BJ (cell line): Measurements from ENCODE around the gene TADA3. TPM values are rescaled to one million over a fixed set of nuclear protein-coding genes. Genes with fewer than 3 reads are reported as not detected.

ENCODE experiments used
- CTCF ChIA-PET: fragments of 350-600 bp; formaldehyde crosslinking; extraction: SDS; loops from one replicate; lab custom pipeline; 2021; ENCODE audit warnings: antibody characterized with exemption, inconsistent platforms; lab: Yijun Ruan, JAX
- POLR2A ChIA-PET: fragments of 300-600 bp; sonication (Branson Sonifier 250); formaldehyde crosslinking; extraction: SDS; loops from one replicate; lab custom pipeline; 2021; ENCODE audit warnings: antibody characterized with exemption; lab: Charles Lee
- DNase-seq: peaks from one replicate; pipeline ENCODE4 v3.0.0-alpha.2; 2011; ENCODE audit warnings: low read depth
- H3K27me3 ChIP-seq: 2 replicates; pipeline ENCODE4 v1.6.0; 2011; ENCODE audit warnings: low read length; ENCODE audit not compliant: control insufficient read depth, insufficient read depth
- H3K36me3 ChIP-seq: 2 replicates; pipeline ENCODE4 v1.5.1; 2011; ENCODE audit warnings: low read length; ENCODE audit not compliant: control insufficient read depth, insufficient read depth
- H3K4me3 ChIP-seq: 2 replicates; pipeline ENCODE4 v1.5.1; 2011; ENCODE audit warnings: low read depth, mild to moderate bottlenecking, control low read depth, low read length
- polyA plus RNA-seq: library from polyadenylated mRNA; depleted of rRNA; stranded (reverse); fragments of >200 nt; gene quantifications from 2 replicates; pipeline ENCODE4 v1.2.3, GENCODE V29; 2011
- TF ChIP-seq, protein P1 (sequence below): IDR thresholded peaks from 2 replicates; pipeline ENCODE4 v1.5.1; 2011; ENCODE audit warnings: low read depth, mild to moderate bottlenecking, control low read depth, inconsistent platforms, low read length, moderate library complexity; ENCODE audit not compliant: insufficient read depth

The TADA3 gene
- polyA plus RNA-seq, 1 experiment: 113 TPM

DNA sequence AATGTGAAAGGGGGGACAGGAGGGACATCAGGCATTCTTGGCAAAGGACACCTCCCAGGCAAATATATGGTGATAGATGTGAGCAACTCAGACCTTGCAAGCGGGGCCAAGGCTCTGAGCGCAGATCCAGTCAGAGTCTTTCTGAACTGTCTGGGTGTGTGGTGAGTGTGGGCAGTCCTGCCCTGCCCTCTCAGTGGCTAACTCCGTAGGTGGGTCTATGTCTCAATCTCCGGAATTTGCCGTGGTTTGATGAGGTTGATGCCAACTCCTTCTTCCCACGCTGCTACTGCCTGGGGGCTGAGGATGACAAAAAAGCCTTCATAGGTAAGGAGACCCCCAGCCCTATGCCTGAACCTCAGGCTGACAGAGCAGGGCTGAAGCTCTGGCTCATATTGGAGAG, 25.2 kb upstream of the TADA3 start:
- POLR2A ChIA-PET: no interaction called here
- Histone ChIP-seq H3K36me3 (peaks cover 7% of the 10 kb centered on the region), H3K27me3 (no peaks in the 10 kb centered on the region), H3K4me3 (no peak overlapping the region)
- no peak for DNase-seq
- TF ChIP-seq, protein P1, sequence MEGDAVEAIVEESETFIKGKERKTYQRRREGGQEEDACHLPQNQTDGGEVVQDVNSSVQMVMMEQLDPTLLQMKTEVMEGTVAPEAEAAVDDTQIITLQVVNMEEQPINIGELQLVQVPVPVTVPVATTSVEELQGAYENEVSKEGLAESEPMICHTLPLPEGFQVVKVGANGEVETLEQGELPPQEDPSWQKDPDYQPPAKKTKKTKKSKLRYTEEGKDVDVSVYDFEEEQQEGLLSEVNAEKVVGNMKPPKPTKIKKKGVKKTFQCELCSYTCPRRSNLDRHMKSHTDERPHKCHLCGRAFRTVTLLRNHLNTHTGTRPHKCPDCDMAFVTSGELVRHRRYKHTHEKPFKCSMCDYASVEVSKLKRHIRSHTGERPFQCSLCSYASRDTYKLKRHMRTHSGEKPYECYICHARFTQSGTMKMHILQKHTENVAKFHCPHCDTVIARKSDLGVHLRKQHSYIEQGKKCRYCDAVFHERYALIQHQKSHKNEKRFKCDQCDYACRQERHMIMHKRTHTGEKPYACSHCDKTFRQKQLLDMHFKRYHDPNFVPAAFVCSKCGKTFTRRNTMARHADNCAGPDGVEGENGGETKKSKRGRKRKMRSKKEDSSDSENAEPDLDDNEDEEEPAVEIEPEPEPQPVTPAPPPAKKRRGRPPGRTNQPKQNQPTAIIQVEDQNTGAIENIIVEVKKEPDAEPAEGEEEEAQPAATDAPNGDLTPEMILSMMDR: no peak
- CTCF ChIA-PET: no interaction called here

DNA sequence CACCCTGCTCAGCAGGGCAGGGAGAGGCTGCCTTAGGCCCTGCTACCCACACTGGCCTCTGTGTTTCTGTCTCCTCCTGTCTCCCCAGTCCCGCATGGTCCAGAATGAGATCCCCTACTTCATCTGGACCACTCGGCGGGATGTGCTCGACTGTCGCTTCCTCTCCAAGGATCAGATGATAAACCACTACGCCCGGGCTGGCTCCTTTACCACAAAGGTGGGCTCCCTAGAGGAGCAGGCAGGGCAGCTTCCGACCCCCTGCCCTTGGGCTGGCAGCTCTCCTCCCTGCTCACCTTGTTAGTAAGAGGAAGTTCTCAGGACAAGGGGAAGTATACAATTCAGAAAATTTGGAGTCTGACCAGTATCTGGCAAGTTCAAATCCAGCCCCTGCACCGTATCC, 23.7 kb upstream of the TADA3 start:
- CTCF ChIA-PET: no interaction called here
- TF ChIP-seq, protein P1: no peak

DNA sequence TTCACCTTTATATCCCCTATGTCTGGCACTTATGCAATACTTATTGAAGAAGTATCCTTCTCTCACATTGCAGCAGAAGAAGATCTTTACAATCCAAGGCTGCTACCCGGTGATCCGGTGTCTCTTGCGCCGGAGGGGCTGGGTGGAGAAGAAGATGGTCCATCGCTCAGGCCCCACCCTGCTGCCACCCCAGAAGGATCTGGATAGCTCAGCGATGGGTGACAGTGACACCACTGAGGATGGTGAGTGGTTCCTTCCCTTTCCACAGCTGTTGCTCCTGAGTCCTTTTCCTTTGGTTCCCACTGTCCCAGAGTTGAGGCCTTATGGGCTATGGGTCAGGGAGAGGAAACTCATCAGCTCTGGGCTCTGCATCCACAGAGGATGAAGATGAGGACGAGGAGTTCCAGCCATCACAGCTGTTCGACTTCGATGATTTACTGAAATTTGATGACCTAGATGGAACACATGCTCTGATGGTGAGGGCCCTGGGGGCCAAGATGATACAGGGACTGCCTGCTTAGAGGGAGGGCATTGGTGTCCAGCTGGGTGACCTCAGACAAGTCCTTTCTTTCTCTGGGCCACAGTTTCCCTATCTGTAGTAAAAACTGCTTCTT, 20.7 kb upstream of the TADA3 start:
- CTCF ChIA-PET: interaction anchor here (0.6 to 1.5 kb wide), 4 partner anchors 15 to 113 kb away, joined by 3 to 4 read pairs (median 3); no protein-coding TSS in a partner anchor
- Histone ChIP-seq H3K36me3 (peaks cover 5% of the 10 kb centered on the region), H3K27me3 (no peaks in the 10 kb centered on the region), H3K4me3 (no peak overlapping the region)
- POLR2A ChIA-PET: no interaction called here
- TF ChIP-seq, protein P1: no peak
- DNase-seq: no peak

More for the DNA sequence above, 23.7 kb upstream of the TADA3 start:
- DNase-seq: no peak
- Histone ChIP-seq H3K36me3 (peaks cover 7% of the 10 kb centered on the region), H3K4me3 (no peak overlapping the region), H3K27me3 (no peaks in the 10 kb centered on the region)
- POLR2A ChIA-PET: no interaction called here

DNA sequence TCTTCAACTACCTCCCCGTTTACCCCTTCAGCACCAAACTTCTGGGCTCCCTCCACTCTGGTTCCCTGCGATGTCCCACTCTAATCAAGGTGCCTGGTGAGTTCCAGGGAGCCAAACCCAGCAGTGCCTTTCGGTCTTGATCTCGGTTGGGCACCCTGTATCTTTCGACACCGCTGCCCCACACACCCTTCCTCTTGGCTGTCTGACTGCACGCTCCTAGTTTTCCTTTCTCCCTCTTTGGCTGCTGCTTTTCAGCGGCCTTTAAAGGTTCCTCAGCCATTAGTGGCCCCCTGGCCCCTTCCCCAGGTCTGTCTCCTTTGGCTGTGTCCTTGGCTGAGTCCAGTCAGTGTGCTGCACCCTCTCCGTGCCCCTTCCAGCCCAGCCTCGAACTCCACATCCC, 18.6 kb upstream of the TADA3 start:
- ChIA-PET CTCF (no interaction called here), POLR2A (no interaction called here)
- Histone ChIP-seq H3K4me3 (peak overlapping the region; percentile 48), H3K27me3 (no peaks in the 10 kb centered on the region), H3K36me3 (peaks cover 9% of the 10 kb centered on the region)
- TF ChIP-seq, protein P1: no peak
- no peak for DNase-seq

DNA sequence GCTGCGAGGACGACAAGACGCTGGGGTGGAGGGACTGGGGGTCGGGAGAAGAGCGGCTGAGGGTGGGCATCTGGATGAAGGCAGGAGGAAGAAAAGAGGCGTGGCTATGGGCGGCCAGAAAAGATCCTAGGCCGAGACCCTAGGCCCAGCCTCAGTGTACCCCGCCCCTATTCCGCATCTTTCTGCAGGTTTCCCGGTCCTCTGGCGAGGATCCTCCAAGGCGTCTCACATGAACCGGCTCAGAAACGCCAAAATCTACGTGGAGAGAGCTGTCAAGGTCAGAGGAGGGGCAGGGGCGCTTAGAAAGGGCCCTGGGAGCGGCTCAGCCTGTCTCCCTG, 18.1 kb upstream of the TADA3 start:
- TF ChIP-seq, protein P1: no peak
- peaks cover 13% of the 10 kb centered on the region for H3K36me3 ChIP-seq
- ChIA-PET CTCF (no interaction called here), POLR2A (no interaction called here)
- no peak for DNase-seq
- peak overlapping the region; percentile 48 for H3K4me3 ChIP-seq
- H3K27me3 ChIP-seq: no peaks in the 10 kb centered on the region
